SU-DHL-6 (cell line): Measurements from ENCODE around the gene PRKG2.

Experiments used
- CTCF ChIP-seq: fragments of 200-600 bp; sonication (generic); IDR thresholded peaks from one replicate; pipeline ENCODE4 v1.5.1; 2017; ENCODE audit warnings: antibody characterized with exemption, mild to moderate bottlenecking, low read length, moderate library complexity; ENCODE audit not compliant: insufficient read depth, poor library complexity, severe bottlenecking
- EZH2phosphoT487 ChIP-seq: fragments of 200-600 bp; sonication (generic), shearing (Covaris generic); conservative IDR thresholded peaks from 2 replicates; pipeline ENCODE4 v1.6.1; 2018; ENCODE audit warnings: mild to moderate bottlenecking, antibody characterized with exemption, low read length, moderate library complexity, mixed read lengths

- TF ChIP-seq CTCF (no peak), EZH2phosphoT487 (no peak)
Observed at GRCh38 chr4:81102107-81102506, 112.9 kb downstream of the PRKG2 start.
